GM12878 (cell line): ENCODE measurements around the gene SNTA1. TPM values are rescaled to one million over a fixed set of nuclear protein-coding genes. Genes with fewer than 3 reads are reported as not detected.
A peak's percentile ranks its signal among the peaks of the same experiment; 100 is the strongest.

Source experiments
- ATAC-seq: fragments of 200-7000 bp; cut with Tn5 transposase; 3 replicates; pipeline ENCODE4 v1.9.1; 2020; ENCODE audit warnings: mild to moderate bottlenecking, moderate library complexity
- BruUV-seq: library from RNA; stranded (reverse); fragments of 400-500 nt; replicated peaks from 2 replicates; lab custom pipeline; 2021; lab: Mats Ljungman, UMichigan
- CTCF ChIA-PET: fragments of 300-600 bp; sonication (Branson Sonifier 250); formaldehyde crosslinking; extraction: SDS; loops from one replicate; lab custom pipeline; 2021; ENCODE audit warnings: inconsistent platforms; lab: Yijun Ruan, JAX
- POLR2A ChIA-PET: fragments of 350-600 bp; formaldehyde crosslinking; extraction: SDS; loops from one replicate; lab custom pipeline; 2021; ENCODE audit warnings: inconsistent platforms; lab: Charles Lee
- RAD21 ChIA-PET: fragments of 300-600 bp; sonication (Branson Sonifier 250); formaldehyde crosslinking; loops from one replicate; lab custom pipeline; 2023; ENCODE audit warnings: antibody characterized with exemption; ENCODE audit not compliant: unreplicated experiment; lab: Charles Lee
- SMC1A ChIA-PET: fragments of 300-600 bp; sonication (Branson Sonifier 250); formaldehyde crosslinking; loops from one replicate; lab custom pipeline; 2023; ENCODE audit not compliant: unreplicated experiment, uncharacterized antibody; lab: Charles Lee
- DNase-seq: peaks from one replicate; pipeline ENCODE4 v3.0.0-alpha.2; 2011; ENCODE audit warnings: low read depth, low spot score
- FAIRE-seq: peaks from 3 replicates; lab custom pipeline; 2011; peaks lifted over from hg19 to GRCh38; lab: Jason Lieb, UNC
- H2AFZ ChIP-seq: 2 replicates; pipeline ENCODE4 v1.6.0; 2011; ENCODE audit warnings: low read depth, low read length, control low read depth; ENCODE audit not compliant: control insufficient read depth
- H3K27ac ChIP-seq: 2 replicates; pipeline ENCODE4 v1.5.1; 2011; ENCODE audit warnings: control low read depth; ENCODE audit not compliant: control insufficient read depth, insufficient read depth
- H3K27me3 ChIP-seq, 2 experiments: replicated peaks in 1 of 2; 2 replicates each; pipeline versions ENCODE4 v1.6.0 to v1.6.1; 2011; ENCODE audit warnings: low read length in 1 of 2; ENCODE audit not compliant: control insufficient read depth in 2 of 2, insufficient read depth in 2 of 2
- H3K36me3 ChIP-seq, 2 experiments: 2 replicates each; pipeline ENCODE4 v1.5.1; 2011; ENCODE audit warnings: low read length in 1 of 2; ENCODE audit not compliant: control insufficient read depth in 2 of 2, insufficient read depth in 2 of 2
- H3K4me1 ChIP-seq: 2 replicates; pipeline ENCODE4 v1.6.1; 2011; ENCODE audit warnings: mild to moderate bottlenecking, low read length, moderate library complexity, mixed read lengths; ENCODE audit not compliant: control insufficient read depth, insufficient read depth
- H3K4me2 ChIP-seq: 2 replicates; pipeline ENCODE4 v1.6.0; 2011; ENCODE audit warnings: control low read depth; ENCODE audit not compliant: control insufficient read depth, insufficient read depth
- H3K4me3 ChIP-seq: fragments of 200-600 bp; sonication (generic); 2 replicates; pipeline ENCODE4 v1.5.1; 2016
- H3K79me2 ChIP-seq: 2 replicates; pipeline ENCODE4 v1.6.0; 2011; ENCODE audit warnings: low read length; ENCODE audit not compliant: control insufficient read depth, insufficient read depth
- H3K9ac ChIP-seq: 2 replicates; pipeline ENCODE4 v1.8.0; 2011; ENCODE audit warnings: low read length, control low read depth, mixed read lengths; ENCODE audit not compliant: control insufficient read depth, insufficient read depth
- H3K9me3 ChIP-seq: replicated peaks from 3 replicates; pipeline ENCODE4 v1.5.1; 2011; ENCODE audit warnings: mild to moderate bottlenecking, low read length; ENCODE audit not compliant: control insufficient read depth, insufficient read depth
- H4K20me1 ChIP-seq: 2 replicates; pipeline ENCODE4 v1.6.0; 2011; ENCODE audit not compliant: control insufficient read depth, insufficient read depth
- CBFB ChIP-seq: IDR thresholded peaks from 2 replicates; pipeline ENCODE4 v1.6.1; 2016; ENCODE audit warnings: antibody characterized with exemption, low read depth
- E2F8 ChIP-seq: fragments of 450-650 bp; IDR thresholded peaks from 2 replicates; pipeline ENCODE4 v1.6.1; 2018; ENCODE audit warnings: mild to moderate bottlenecking, low read depth, moderate library complexity; ENCODE audit not compliant: partially characterized antibody
- EED ChIP-seq: sonication (generic); IDR thresholded peaks from 2 replicates; pipeline ENCODE4 v1.6.1; 2016; ENCODE audit warnings: antibody characterized with exemption, low read depth
- EZH2 ChIP-seq: IDR thresholded peaks from 2 replicates; pipeline ENCODE4 v1.6.1; 2012; ENCODE audit warnings: low read depth, mild to moderate bottlenecking, control low read depth, inconsistent platforms, low read length, borderline replicate concordance; ENCODE audit not compliant: control insufficient read depth
- FOXM1 ChIP-seq: IDR thresholded peaks from 2 replicates; pipeline ENCODE4 v1.6.1; 2012; ENCODE audit warnings: low read depth, mild to moderate bottlenecking, inconsistent platforms, low read length, moderate library complexity
- LARP7 ChIP-seq: fragments of 450-650 bp; IDR thresholded peaks from 2 replicates; pipeline ENCODE4 v1.6.1; 2017; ENCODE audit warnings: mild to moderate bottlenecking
- MEF2B ChIP-seq: fragments of 450-650 bp; IDR thresholded peaks from 2 replicates; pipeline ENCODE4 v1.6.1; 2018; ENCODE audit warnings: mild to moderate bottlenecking, moderate library complexity; ENCODE audit not compliant: partially characterized antibody, poor library complexity, severe bottlenecking
- NR2F1 ChIP-seq: fragments of 450-650 bp; conservative IDR thresholded peaks from 2 replicates; pipeline ENCODE4 v1.6.1; 2017; ENCODE audit warnings: mild to moderate bottlenecking
- POLR2AphosphoS5 ChIP-seq: IDR thresholded peaks from 2 replicates; pipeline ENCODE4 v1.6.1; 2011; ENCODE audit warnings: mild to moderate bottlenecking, low read length, inconsistent platforms
- POU2F2 ChIP-seq: IDR thresholded peaks from 3 replicates; pipeline ENCODE4 v1.6.1; 2011; ENCODE audit warnings: low read depth, mild to moderate bottlenecking, low read length, borderline replicate concordance
- RUNX3 ChIP-seq: IDR thresholded peaks from 2 replicates; pipeline ENCODE4 v1.6.1; 2012; ENCODE audit warnings: low read length, inconsistent platforms
- SIN3A ChIP-seq: IDR thresholded peaks from 2 replicates; pipeline ENCODE4 v1.6.1; 2012; ENCODE audit warnings: low read depth, low read length, improper control_type of control experiment
- SPI1 ChIP-seq: IDR thresholded peaks from 2 replicates; pipeline ENCODE4 v1.6.1; 2011; ENCODE audit warnings: low read depth, mild to moderate bottlenecking, low read length, moderate library complexity, borderline replicate concordance; ENCODE audit not compliant: insufficient read depth
- STAT1 ChIP-seq: fragments of 450-650 bp; conservative IDR thresholded peaks from 2 replicates; pipeline ENCODE4 v1.6.1; 2014; ENCODE audit warnings: antibody characterized with exemption, mild to moderate bottlenecking
- ZNF622 ChIP-seq: fragments of 450-650 bp; IDR thresholded peaks from 2 replicates; pipeline ENCODE4 v1.6.1; 2017; ENCODE audit warnings: mild to moderate bottlenecking, inconsistent platforms
- WGBS: methylation state at CpG from one replicate; pipeline ENCODE4 v1.1.6; 2016; ENCODE audit warnings: low lambda C conversion rate; ENCODE audit not compliant: insufficient replicate concordance, insufficient coverage; ENCODE audit errors: missing lambda C conversion rate; 5-methylcytosine and 5-hydroxymethylcytosine counted together
- in situ Hi-C: fragments of 300-500 bp; cut with MboI; formaldehyde crosslinking; loops from 9 replicates; pipeline ENCODE4 v1.14.3; 2018; ENCODE audit warnings: mixed read lengths
- intact Hi-C: fragments of 100-400 bp; cut with micrococcal nuclease; formaldehyde crosslinking; loops from one replicate; pipeline ENCODE4 v1.14.2; 2022; ENCODE audit not compliant: unreplicated experiment
- polyA plus RNA-seq, 11 experiments: library from polyadenylated mRNA; depleted of rRNA in 4 of 11; unstranded in 6 of 11; stranded (reverse) in 5 of 11; fragments of >200 nt; fragmentation: Nextera tagmentation in 4 of 11; fragmentation: Illumina TruSeq in 1 of 11; extraction: Ambion mirVana in 4 of 11; extraction: Trizol in 1 of 11; gene quantifications; 1 replicate in 1 of 11; 2 replicates in 10 of 11; pipeline versions ENCODE4 v1.2.1 to v1.2.3, GENCODE V29; 2011 to 2016; ENCODE audit warnings: inconsistent platforms in 2 of 11, missing spikeins in 2 of 11, low read depth in 1 of 11
- total RNA-seq, 4 experiments: library from RNA; depleted of rRNA in 3 of 4; stranded (reverse); fragments of >200 nt in 3 of 4; fragmentation: Illumina TruSeq in 1 of 4; extraction: Trizol in 1 of 4; gene quantifications; 2 replicates each; pipeline versions ENCODE4 v1.2.1 to v1.2.3, GENCODE V29; 2013 to 2021
- TF ChIP-seq, protein P1 (sequence below): IDR thresholded peaks from 2 replicates; pipeline ENCODE4 v1.6.1; 2012; ENCODE audit warnings: low read length, inconsistent platforms

The SNTA1 gene
- total and polyA plus RNA-seq, 10 of the 15 experiments (the other 5 are each of a cell fraction or from before 2014, with no cell fraction given): 0.26 to 5.1 (median 1.8) TPM

- TF ChIP-seq POU2F2: peak; percentile 62; the same call in 1 of the 3 replicates
- peak; percentile 88 for TF ChIP-seq NR2F1
- TF ChIP-seq EED: peak; percentile 66; the same call in 1 of the 2 replicates
- peak; percentile 71; the same call in 1 of the 2 replicates for TF ChIP-seq STAT1
These were observed 13.5 kb upstream of the SNTA1 start (continued) for GRCh38 chr20:33456916-33457642.

DNA sequence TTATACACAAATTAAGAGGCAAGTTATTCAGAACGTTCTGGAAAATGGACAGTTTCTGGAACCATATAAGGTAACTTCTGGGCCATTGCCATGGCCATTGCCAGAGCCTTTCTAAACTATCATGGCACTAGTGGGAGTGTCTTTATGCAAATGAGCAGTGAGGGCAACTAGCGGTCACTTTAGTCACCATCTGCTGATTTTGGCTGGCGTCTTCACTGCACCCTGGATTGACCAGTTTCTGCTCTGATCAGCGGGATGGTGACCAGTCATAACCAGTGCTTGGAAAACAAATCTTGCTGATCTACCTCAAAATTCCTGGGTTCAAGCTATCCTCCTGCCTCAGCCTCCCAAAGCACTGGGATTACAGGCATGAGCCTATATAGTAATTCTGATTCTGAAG lies 7.3 kb upstream of the SNTA1 start:
- no peak overlapping the region for H3K4me2 ChIP-seq
- no peak overlapping the region for H3K9ac ChIP-seq
- in situ Hi-C loops (loop anchor here (5.0 kb wide), 1 partner anchor 201 kb away; no protein-coding TSS in a partner anchor), intact Hi-C loops (no loop called here)
- RAD21 ChIA-PET: interaction anchor here (1.7 kb wide), 1 partner anchor 661 kb away, joined by 3 read pairs; the partner anchor contains the start of gene EIF2S2
- H2AFZ ChIP-seq: no peak overlapping the region
- no TSS peak for BruUV-seq
- no peaks in the 10 kb centered on the region for H3K79me2 ChIP-seq
- no peaks in the 10 kb centered on the region; the same call in 1 of the 2 replicates for H4K20me1 ChIP-seq
- no peak for FAIRE-seq
- SMC1A ChIA-PET: interaction anchor here (1.3 kb wide), 1 partner anchor 10 kb away, joined by 3 read pairs; no protein-coding TSS in a partner anchor
- CTCF ChIA-PET: no interaction called here
- no peaks in the 10 kb centered on the region; the same call in 2 of the 3 replicates for H3K9me3 ChIP-seq
- no peak for ATAC-seq
- DNase-seq: no peak
- H3K4me1 ChIP-seq: no peaks in the 10 kb centered on the region
- no peaks in the 10 kb centered on the region for H3K27me3 ChIP-seq
- no peak overlapping the region for H3K27ac ChIP-seq
- WGBS: 24% methylated on average over 4 of the region's 4 CpGs
- H3K4me3 ChIP-seq: no peak overlapping the region
- no peaks in the 10 kb centered on the region for H3K36me3 ChIP-seq
- POLR2A ChIA-PET: no interaction called here
- TF ChIP-seq E2F8: no peak
- TF ChIP-seq LARP7: no peak
- no peak for TF ChIP-seq POLR2AphosphoS5
- TF ChIP-seq ZNF622: no peak
- TF ChIP-seq SIN3A: no peak
- TF ChIP-seq EZH2: no peak
- no peak for TF ChIP-seq MEF2B
- TF ChIP-seq CBFB: no peak
- TF ChIP-seq, protein P1, sequence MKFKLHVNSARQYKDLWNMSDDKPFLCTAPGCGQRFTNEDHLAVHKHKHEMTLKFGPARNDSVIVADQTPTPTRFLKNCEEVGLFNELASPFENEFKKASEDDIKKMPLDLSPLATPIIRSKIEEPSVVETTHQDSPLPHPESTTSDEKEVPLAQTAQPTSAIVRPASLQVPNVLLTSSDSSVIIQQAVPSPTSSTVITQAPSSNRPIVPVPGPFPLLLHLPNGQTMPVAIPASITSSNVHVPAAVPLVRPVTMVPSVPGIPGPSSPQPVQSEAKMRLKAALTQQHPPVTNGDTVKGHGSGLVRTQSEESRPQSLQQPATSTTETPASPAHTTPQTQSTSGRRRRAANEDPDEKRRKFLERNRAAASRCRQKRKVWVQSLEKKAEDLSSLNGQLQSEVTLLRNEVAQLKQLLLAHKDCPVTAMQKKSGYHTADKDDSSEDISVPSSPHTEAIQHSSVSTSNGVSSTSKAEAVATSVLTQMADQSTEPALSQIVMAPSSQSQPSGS: no peak
- no peak for TF ChIP-seq RUNX3
- TF ChIP-seq FOXM1: no peak
- no peak for TF ChIP-seq SPI1
